Activated T-helper 1 cell treated with anti-CD3 and anti-CD28 coated beads, Interleukin-12 subunit alpha, Interleukin-12 subunit beta, Interleukin-2, Interleukin-4 antibody, amounts not matched to agents 30 ng/mL and 10 ng/mL and 1 ng/mL, durations not matched to agents 14 hours and 24 hours and 36 hours (primary cell): Measurements from ENCODE around the gene UTRN. TPM values are rescaled to one million over a fixed set of nuclear protein-coding genes. Genes with fewer than 3 reads are reported as not detected.

Experiments
- DNase-seq: peaks from one replicate; pipeline ENCODE4 v3.0.0; 2021; ENCODE audit warnings: low spot score
- H3K27ac Mint-ChIP-seq: one replicate; pipeline ENCODE4 v1.8.0; 2021; ENCODE audit warnings: mild to moderate bottlenecking, mixed read lengths
- H3K27me3 Mint-ChIP-seq: one replicate; pipeline ENCODE4 v1.8.0; 2022; ENCODE audit warnings: mild to moderate bottlenecking, moderate library complexity, mixed read lengths; ENCODE audit not compliant: insufficient read depth
- H3K36me3 Mint-ChIP-seq: one replicate; pipeline ENCODE4 v1.8.0; 2021; ENCODE audit warnings: low read depth, mixed read lengths
- H3K4me1 Mint-ChIP-seq: one replicate; pipeline ENCODE4 v1.8.0; 2021; ENCODE audit warnings: low read depth, mixed read lengths
- H3K4me3 Mint-ChIP-seq: one replicate; pipeline ENCODE4 v1.8.0; 2021; ENCODE audit warnings: mild to moderate bottlenecking, moderate library complexity, mixed read lengths
- H3K9me3 Mint-ChIP-seq: one replicate; pipeline ENCODE4 v1.8.0; 2021; ENCODE audit warnings: mixed read lengths
- intact Hi-C: fragments of 100-400 bp; cut with micrococcal nuclease; formaldehyde crosslinking; loops from one replicate; pipeline ENCODE4 v1.15.1; 2024
- total RNA-seq: library from RNA; stranded (reverse); gene quantifications from 2 replicates; pipeline ENCODE4 v1.2.3, GENCODE V29; 2022

Gene UTRN
- total RNA-seq, 1 donor from 2014 or later = 50.6 TPM

- H3K9me3 Mint-ChIP-seq = no peaks in the 10 kb centered on the region
- H3K27ac Mint-ChIP-seq = no peak overlapping the region
- intact Hi-C loops = loop anchor here (5.0 kb wide), 1 partner anchor 181 kb away; no protein-coding TSS in a partner anchor
- peaks cover 24% of the 10 kb centered on the region for H3K4me1 Mint-ChIP-seq
- peaks cover 3% of the 10 kb centered on the region for H3K36me3 Mint-ChIP-seq
- DNase-seq = no peak
- H3K27me3 Mint-ChIP-seq = peaks cover 37% of the 10 kb centered on the region
- H3K4me3 Mint-ChIP-seq = peak overlapping the region; percentile 93
Observed at GRCh38 chr6:144286503-144287393, 1.6 kb downstream of the UTRN start.

- DNase-seq = no peak
- H3K9me3 Mint-ChIP-seq = no peaks in the 10 kb centered on the region
- H3K36me3 Mint-ChIP-seq = peaks cover 4% of the 10 kb centered on the region
Observed at GRCh38 chr6:144289006-144289405, 3.9 kb downstream of the UTRN start.

GRCh38 chr6:144292372-144292771 is 7.2 kb downstream of the UTRN start:
- Mint-ChIP-seq H3K27me3 (peaks cover 13% of the 10 kb centered on the region), H3K27ac (no peak overlapping the region), H3K9me3 (peaks cover 8% of the 10 kb centered on the region), H3K4me1 (peaks cover 6% of the 10 kb centered on the region), H3K36me3 (peaks cover 23% of the 10 kb centered on the region), H3K4me3 (no peak overlapping the region)
- DNase-seq = no peak
- intact Hi-C loops = no loop called here

More at GRCh38 chr6:144289006-144289405, 3.9 kb downstream of the UTRN start:
- Mint-ChIP-seq H3K4me1 (peaks cover 18% of the 10 kb centered on the region), H3K4me3 (no peak overlapping the region), H3K27me3 (peaks cover 29% of the 10 kb centered on the region), H3K27ac (no peak overlapping the region)
- intact Hi-C loops = loop anchor here (5.0 kb wide), 1 partner anchor 178 kb away; no protein-coding TSS in a partner anchor

GRCh38 chr6:144294016-144294415 is 8.9 kb downstream of the UTRN start:
- no peak for DNase-seq
- H3K27me3 Mint-ChIP-seq = peaks cover 4% of the 10 kb centered on the region
- peaks cover 23% of the 10 kb centered on the region for H3K36me3 Mint-ChIP-seq
- peaks cover 11% of the 10 kb centered on the region for H3K4me1 Mint-ChIP-seq
- H3K4me3 Mint-ChIP-seq = no peak overlapping the region
- H3K27ac Mint-ChIP-seq = no peak overlapping the region
- intact Hi-C loops = no loop called here
- H3K9me3 Mint-ChIP-seq = peaks cover 18% of the 10 kb centered on the region

- H3K27me3 Mint-ChIP-seq = peaks cover 4% of the 10 kb centered on the region
- H3K36me3 Mint-ChIP-seq = peaks cover 21% of the 10 kb centered on the region
- H3K4me3 Mint-ChIP-seq = no peak overlapping the region
- intact Hi-C loops = no loop called here
- peaks cover 18% of the 10 kb centered on the region for H3K9me3 Mint-ChIP-seq
- H3K4me1 Mint-ChIP-seq = peaks cover 11% of the 10 kb centered on the region
- no peak for DNase-seq
- no peak overlapping the region for H3K27ac Mint-ChIP-seq
Observed at GRCh38 chr6:144295211-144295610, 10.1 kb downstream of the UTRN start.

GRCh38 chr6:144295981-144296767 is 11.0 kb downstream of the UTRN start:
- peaks cover 2% of the 10 kb centered on the region for H3K27me3 Mint-ChIP-seq
- DNase-seq = no peak
- no peak overlapping the region for H3K4me3 Mint-ChIP-seq
- no peak overlapping the region for H3K27ac Mint-ChIP-seq
- peaks cover 18% of the 10 kb centered on the region for H3K9me3 Mint-ChIP-seq
- peaks cover 21% of the 10 kb centered on the region for H3K36me3 Mint-ChIP-seq
- peaks cover 8% of the 10 kb centered on the region for H3K4me1 Mint-ChIP-seq
- intact Hi-C loops = no loop called here

- no peak overlapping the region for H3K27ac Mint-ChIP-seq
- DNase-seq = no peak
- peaks cover 18% of the 10 kb centered on the region for H3K9me3 Mint-ChIP-seq
- H3K27me3 Mint-ChIP-seq = no peaks in the 10 kb centered on the region
- intact Hi-C loops = no loop called here
- peaks cover 21% of the 10 kb centered on the region for H3K36me3 Mint-ChIP-seq
- peaks cover 6% of the 10 kb centered on the region for H3K4me1 Mint-ChIP-seq
- no peak overlapping the region for H3K4me3 Mint-ChIP-seq
Observed at GRCh38 chr6:144296973-144297372, 11.8 kb downstream of the UTRN start.

GRCh38 chr6:144297511-144298100 is 12.5 kb downstream of the UTRN start:
- no peak for DNase-seq
- peaks cover 18% of the 10 kb centered on the region for H3K9me3 Mint-ChIP-seq
- H3K27me3 Mint-ChIP-seq = peaks cover 2% of the 10 kb centered on the region
- H3K36me3 Mint-ChIP-seq = peaks cover 21% of the 10 kb centered on the region
- no peak overlapping the region for H3K4me3 Mint-ChIP-seq
- intact Hi-C loops = no loop called here
- H3K4me1 Mint-ChIP-seq = peaks cover 6% of the 10 kb centered on the region
- H3K27ac Mint-ChIP-seq = no peak overlapping the region

- Mint-ChIP-seq H3K4me1 (peaks cover 11% of the 10 kb centered on the region), H3K27ac (no peak overlapping the region)
Observed at GRCh38 chr6:144298194-144298593, 13.1 kb downstream of the UTRN start.

GRCh38 chr6:144298916-144299315 is 13.8 kb downstream of the UTRN start:
- peaks cover 18% of the 10 kb centered on the region for H3K9me3 Mint-ChIP-seq
- intact Hi-C loops = no loop called here
- H3K36me3 Mint-ChIP-seq = peaks cover 20% of the 10 kb centered on the region
- peaks cover 11% of the 10 kb centered on the region for H3K4me1 Mint-ChIP-seq
- H3K27ac Mint-ChIP-seq = no peak overlapping the region
- peaks cover 4% of the 10 kb centered on the region for H3K27me3 Mint-ChIP-seq
- H3K4me3 Mint-ChIP-seq = no peak overlapping the region
- no peak for DNase-seq

More at GRCh38 chr6:144298194-144298593, 13.1 kb downstream of the UTRN start:
- peaks cover 21% of the 10 kb centered on the region for H3K36me3 Mint-ChIP-seq
- H3K27me3 Mint-ChIP-seq = peaks cover 4% of the 10 kb centered on the region
- DNase-seq = no peak
- peaks cover 18% of the 10 kb centered on the region for H3K9me3 Mint-ChIP-seq
- no peak overlapping the region for H3K4me3 Mint-ChIP-seq
- intact Hi-C loops = no loop called here

GRCh38 chr6:144302701-144303372 is 17.7 kb downstream of the UTRN start:
- DNase-seq = no peak
- Mint-ChIP-seq H3K9me3 (peaks cover 5% of the 10 kb centered on the region), H3K4me1 (peaks cover 26% of the 10 kb centered on the region), H3K36me3 (peaks cover 8% of the 10 kb centered on the region), H3K27ac (no peak overlapping the region), H3K27me3 (peaks cover 6% of the 10 kb centered on the region), H3K4me3 (no peak overlapping the region)
- intact Hi-C loops = no loop called here

- Mint-ChIP-seq H3K27ac (no peak overlapping the region), H3K4me1 (peaks cover 37% of the 10 kb centered on the region), H3K9me3 (no peaks in the 10 kb centered on the region), H3K27me3 (peaks cover 6% of the 10 kb centered on the region), H3K4me3 (no peak overlapping the region), H3K36me3 (peaks cover 16% of the 10 kb centered on the region)
- no peak for DNase-seq
- intact Hi-C loops = no loop called here
Observed at GRCh38 chr6:144304223-144304848, 19.2 kb downstream of the UTRN start.
